PC-9 (cell line): Measurements from ENCODE around the gene NOX5. TPM values are rescaled to one million over a fixed set of nuclear protein-coding genes. Genes with fewer than 3 reads are reported as not detected.

Source experiments
- BruUV-seq: library from RNA; stranded (reverse); fragments of 400-500 nt; replicated peaks from 2 replicates; lab custom pipeline; 2021; lab: Mats Ljungman, UMichigan
- CTCF ChIA-PET: fragments of 300-600 bp; sonication (Branson Sonifier 250); formaldehyde crosslinking; loops from one replicate; lab custom pipeline; 2022; ENCODE audit warnings: antibody characterized with exemption; lab: Charles Lee
- POLR2A ChIA-PET: fragments of 300-600 bp; sonication (Branson Sonifier 250); formaldehyde crosslinking; loops from one replicate; lab custom pipeline; 2022; ENCODE audit warnings: antibody characterized with exemption; ENCODE audit not compliant: unreplicated experiment; lab: Charles Lee
- DNase-seq, 2 experiments: peaks; one replicate each; pipeline versions ENCODE4 v3.0.0 to v3.0.0-alpha.2; 2015 to 2022; ENCODE audit warnings: mixed read lengths in 1 of 2
- H2AFZ ChIP-seq: fragments of 200-600 bp; sonication (generic); 2 replicates; pipeline ENCODE4 v1.8.1; 2017; ENCODE audit warnings: antibody characterized with exemption
- H3F3A ChIP-seq: fragments of 200-600 bp; sonication (generic); 2 replicates; pipeline ENCODE4 v1.8.1; 2017; ENCODE audit warnings: antibody characterized with exemption, mild to moderate bottlenecking, low read depth; ENCODE audit not compliant: insufficient read depth
- H3K27ac ChIP-seq: fragments of 200-600 bp; sonication (generic); 2 replicates; pipeline ENCODE4 v1.6.1; 2016; ENCODE audit warnings: mixed run types
- H3K27me3 ChIP-seq: fragments of 200-600 bp; sonication (generic); 2 replicates; pipeline ENCODE4 v1.6.1; 2016; ENCODE audit warnings: low read depth, mixed run types; ENCODE audit not compliant: insufficient read depth
- H3K36me3 ChIP-seq: fragments of 200-600 bp; sonication (generic); 2 replicates; pipeline ENCODE4 v1.6.1; 2016; ENCODE audit warnings: low read depth, mixed run types
- H3K4me1 ChIP-seq: fragments of 200-600 bp; sonication (generic); replicated peaks from 2 replicates; pipeline ENCODE4 v1.6.1; 2016; ENCODE audit warnings: mixed run types; ENCODE audit not compliant: insufficient read depth
- H3K4me2 ChIP-seq: fragments of 200-600 bp; sonication (generic); 2 replicates; pipeline ENCODE4 v1.6.1; 2017; ENCODE audit warnings: mixed run types
- H3K4me3 ChIP-seq: fragments of 200-600 bp; sonication (generic); 2 replicates; pipeline ENCODE4 v1.6.1; 2016; ENCODE audit warnings: mixed run types
- H3K79me2 ChIP-seq: fragments of 200-600 bp; sonication (generic); 2 replicates; pipeline ENCODE4 v1.6.1; 2017; ENCODE audit warnings: low read depth, mixed run types
- H3K9me2 ChIP-seq: fragments of 200-600 bp; sonication (generic); 2 replicates; pipeline ENCODE4 v1.8.1; 2017; ENCODE audit warnings: mild to moderate bottlenecking; ENCODE audit not compliant: insufficient read depth
- H3K9me3 ChIP-seq: fragments of 200-600 bp; sonication (generic); 2 replicates; pipeline ENCODE4 v1.8.1; 2016; ENCODE audit warnings: low read depth; ENCODE audit not compliant: insufficient read depth
- H4K20me1 ChIP-seq: fragments of 200-600 bp; sonication (generic); 2 replicates; pipeline ENCODE4 v1.8.1; 2017; ENCODE audit not compliant: insufficient read depth
- EZH2 ChIP-seq: fragments of 200-600 bp; sonication (generic); IDR thresholded peaks from 2 replicates; pipeline ENCODE4 v1.8.0; 2017; ENCODE audit warnings: antibody characterized with exemption, low read depth
- intact Hi-C: fragments of 100-400 bp; cut with micrococcal nuclease; formaldehyde crosslinking; loops from one replicate; pipeline ENCODE4 v1.10.0; 2022; ENCODE audit not compliant: unreplicated experiment
- total RNA-seq: library from RNA; stranded (reverse); gene quantifications from 2 replicates; pipeline ENCODE4 v1.2.3, GENCODE V29; 2021
- TF ChIP-seq, protein P1 (sequence below): fragments of 200-600 bp; sonication (generic); conservative IDR thresholded peaks from 2 replicates; pipeline ENCODE4 v1.6.1; 2017; ENCODE audit warnings: mixed run types, antibody characterized with exemption, mild to moderate bottlenecking, moderate library complexity

NOX5 gene
- total RNA-seq, 1 experiment from 2014 or later = 1.5 TPM

GRCh38 chr15:68981941-68982340 lies 32.6 kb upstream of the NOX5 start:
- POLR2A ChIA-PET = no interaction called here
- no peaks in the 10 kb centered on the region for H3F3A ChIP-seq
- 0 out of 2 replicates have a peak, but pooled peaks cover 2% of the 10 kb centered on the region for H3K9me3 ChIP-seq
- intact Hi-C loops = no loop called here
- no peak for TF ChIP-seq EZH2
- TF ChIP-seq, protein P1, sequence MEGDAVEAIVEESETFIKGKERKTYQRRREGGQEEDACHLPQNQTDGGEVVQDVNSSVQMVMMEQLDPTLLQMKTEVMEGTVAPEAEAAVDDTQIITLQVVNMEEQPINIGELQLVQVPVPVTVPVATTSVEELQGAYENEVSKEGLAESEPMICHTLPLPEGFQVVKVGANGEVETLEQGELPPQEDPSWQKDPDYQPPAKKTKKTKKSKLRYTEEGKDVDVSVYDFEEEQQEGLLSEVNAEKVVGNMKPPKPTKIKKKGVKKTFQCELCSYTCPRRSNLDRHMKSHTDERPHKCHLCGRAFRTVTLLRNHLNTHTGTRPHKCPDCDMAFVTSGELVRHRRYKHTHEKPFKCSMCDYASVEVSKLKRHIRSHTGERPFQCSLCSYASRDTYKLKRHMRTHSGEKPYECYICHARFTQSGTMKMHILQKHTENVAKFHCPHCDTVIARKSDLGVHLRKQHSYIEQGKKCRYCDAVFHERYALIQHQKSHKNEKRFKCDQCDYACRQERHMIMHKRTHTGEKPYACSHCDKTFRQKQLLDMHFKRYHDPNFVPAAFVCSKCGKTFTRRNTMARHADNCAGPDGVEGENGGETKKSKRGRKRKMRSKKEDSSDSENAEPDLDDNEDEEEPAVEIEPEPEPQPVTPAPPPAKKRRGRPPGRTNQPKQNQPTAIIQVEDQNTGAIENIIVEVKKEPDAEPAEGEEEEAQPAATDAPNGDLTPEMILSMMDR = no peak
- BruUV-seq = no TSS peak
- H3K4me2 ChIP-seq = no peak overlapping the region
- no peaks in the 10 kb centered on the region for H3K36me3 ChIP-seq
- H3K27me3 ChIP-seq = no peaks in the 10 kb centered on the region
- H3K27ac ChIP-seq = no peak overlapping the region
- no peak for DNase-seq
- H3K9me2 ChIP-seq = no peaks in the 10 kb centered on the region
- CTCF ChIA-PET = no interaction called here
- H3K4me3 ChIP-seq = no peak overlapping the region
- H4K20me1 ChIP-seq = no peaks in the 10 kb centered on the region
- H2AFZ ChIP-seq = no peak overlapping the region
- no peaks in the 10 kb centered on the region for H3K4me1 ChIP-seq
- H3K79me2 ChIP-seq = no peaks in the 10 kb centered on the region

GRCh38 chr15:68982976-68983563 lies 31.4 kb upstream of the NOX5 start:
- H3K9me3 ChIP-seq = no peaks in the 10 kb centered on the region
- TF ChIP-seq, protein P1 = no peak
- TF ChIP-seq EZH2 = no peak
- H4K20me1 ChIP-seq = no peaks in the 10 kb centered on the region
- H3K4me2 ChIP-seq = no peak overlapping the region
- no peaks in the 10 kb centered on the region for H3K4me1 ChIP-seq
- no TSS peak for BruUV-seq
- no peak for DNase-seq
- POLR2A ChIA-PET = no interaction called here
- H2AFZ ChIP-seq = no peak overlapping the region
- no peaks in the 10 kb centered on the region for H3K9me2 ChIP-seq
- H3K27me3 ChIP-seq = no peaks in the 10 kb centered on the region
- no peaks in the 10 kb centered on the region for H3K36me3 ChIP-seq
- no peaks in the 10 kb centered on the region for H3K79me2 ChIP-seq
- no peak overlapping the region for H3K4me3 ChIP-seq
- no peak overlapping the region for H3K27ac ChIP-seq
- H3F3A ChIP-seq = no peaks in the 10 kb centered on the region
- intact Hi-C loops = no loop called here
- CTCF ChIA-PET = interaction anchor here (0.5 kb wide), 1 partner anchor 742 kb away, joined by 3 read pairs; no protein-coding TSS in a partner anchor

GRCh38 chr15:68983961-68984481 lies 30.5 kb upstream of the NOX5 start:
- Histone ChIP-seq H3F3A (no peaks in the 10 kb centered on the region), H3K4me2 (no peak overlapping the region), H3K4me1 (no peaks in the 10 kb centered on the region), H3K9me2 (no peaks in the 10 kb centered on the region), H4K20me1 (no peaks in the 10 kb centered on the region), H3K4me3 (no peak overlapping the region), H3K27me3 (no peaks in the 10 kb centered on the region), H3K27ac (no peak overlapping the region), H2AFZ (no peak overlapping the region), H3K79me2 (no peaks in the 10 kb centered on the region), H3K36me3 (no peaks in the 10 kb centered on the region), H3K9me3 (no peaks in the 10 kb centered on the region)
- CTCF ChIA-PET = interaction anchor here (0.6 kb wide), 1 partner anchor 9 kb away, joined by 4 read pairs; no protein-coding TSS in a partner anchor
- TF ChIP-seq EZH2 = no peak
- TF ChIP-seq, protein P1 = no peak
- BruUV-seq = no TSS peak
- no peak for DNase-seq
- POLR2A ChIA-PET = no interaction called here
- intact Hi-C loops = no loop called here
